B cell (primary cell): Measurements from ENCODE around the gene IDH3A. TPM values are rescaled to one million over a fixed set of nuclear protein-coding genes. Genes with fewer than 3 reads are reported as not detected.

Experiments used
- ATAC-seq: fragments of 200-7000 bp; cut with Tn5 transposase; one replicate; pipeline ENCODE4 v1.10.0; 2021; ENCODE audit warnings: low read depth, mild to moderate bottlenecking, moderate number of reproducible peaks, moderate library complexity
- CTCF ChIA-PET: fragments of 350-600 bp; sonication (Branson Sonifier 250); formaldehyde crosslinking; loops from one replicate; lab custom pipeline; 2021; ENCODE audit warnings: antibody characterized with exemption, inconsistent platforms; lab: Charles Lee
- POLR2A ChIA-PET: fragments of 350-600 bp; sonication (Branson Sonifier 250); formaldehyde crosslinking; loops from one replicate; lab custom pipeline; 2021; ENCODE audit warnings: antibody characterized with exemption; lab: Charles Lee
- DNase-seq: peaks from one replicate; pipeline ENCODE4 v3.0.0; 2013
- H2AFZ ChIP-seq: 2 replicates; pipeline ENCODE4 v1.6.1; 2012; ENCODE audit warnings: mild to moderate bottlenecking, low read depth, low read length; ENCODE audit not compliant: insufficient read depth, poor library complexity, severe bottlenecking
- H3K27ac ChIP-seq, 2 donors: 1 replicate in 1 of 2; 2 replicates in 1 of 2; pipeline ENCODE4 v1.5.1; 2012 to 2013; ENCODE audit warnings: low read length in 2 of 2, mild to moderate bottlenecking in 2 of 2, moderate library complexity in 1 of 2
- H3K27me3 ChIP-seq, 4 experiments: fragments of 200-600 bp in 1 of 4; sonication (generic) in 1 of 4; replicated peaks in 1 of 4; 1 replicate in 2 of 4; 2 replicates in 2 of 4; pipeline versions ENCODE4 v1.6.1 to v1.7.0; 2013 to 2016; ENCODE audit warnings: low read length in 3 of 4, mild to moderate bottlenecking in 2 of 4, mixed read lengths in 1 of 4, moderate library complexity in 1 of 4; ENCODE audit not compliant: insufficient read depth in 4 of 4, control insufficient read depth in 3 of 4; ENCODE audit errors: control extremely low read depth in 1 of 4
- H3K36me3 ChIP-seq, 2 experiments: replicated peaks in 1 of 2; 1 replicate in 1 of 2; 2 replicates in 1 of 2; pipeline versions ENCODE4 v1.6.1 to v1.7.1; 2013; ENCODE audit warnings: low read length in 1 of 2; ENCODE audit not compliant: insufficient read depth in 2 of 2, control insufficient read depth in 1 of 2; ENCODE audit errors: control extremely low read depth in 1 of 2, extremely low read depth in 1 of 2
- H3K4me1 ChIP-seq, 2 donors: fragments of 200-600 bp in 1 of 2; sonication (generic) in 1 of 2; 1 replicate in 1 of 2; 2 replicates in 1 of 2; pipeline versions ENCODE4 v1.5.1 to v1.6.1; 2013 to 2017; ENCODE audit warnings: low read length in 2 of 2; ENCODE audit not compliant: control insufficient read depth in 2 of 2, insufficient read depth in 2 of 2
- H3K4me2 ChIP-seq: replicated peaks from 2 replicates; pipeline ENCODE3; 2012; ENCODE audit warnings: mild to moderate bottlenecking, low read depth, low read length; ENCODE audit not compliant: poor library complexity, severe bottlenecking
- H3K4me3 ChIP-seq, 5 experiments: fragments of 200-600 bp in 1 of 5; sonication (generic) in 1 of 5; 1 replicate in 3 of 5; 2 replicates in 2 of 5; pipeline versions ENCODE4 v1.5.1 to v1.7.0; 2011 to 2016; ENCODE audit warnings: low read length in 4 of 5, mild to moderate bottlenecking in 4 of 5, low read depth in 2 of 5, control low read depth in 1 of 5, moderate library complexity in 1 of 5; ENCODE audit not compliant: insufficient read depth in 1 of 5; ENCODE audit errors: control extremely low read depth in 1 of 5, extremely low read depth in 1 of 5
- H3K79me2 ChIP-seq: fragments of 200-600 bp; sonication (generic); one replicate; pipeline ENCODE4 v1.6.0; 2016; ENCODE audit warnings: low read length; ENCODE audit not compliant: control insufficient read depth, insufficient read depth
- H3K9ac ChIP-seq: fragments of 200-600 bp; sonication (generic); 2 replicates; pipeline ENCODE4 v1.6.1; 2017; ENCODE audit warnings: mild to moderate bottlenecking, low read length, moderate library complexity
- H3K9me3 ChIP-seq, 3 donors: one replicate each; pipeline versions ENCODE4 v1.6.1 to v1.7.1; 2013; ENCODE audit warnings: low read length in 2 of 3; ENCODE audit not compliant: control insufficient read depth in 2 of 3, insufficient read depth in 1 of 3; ENCODE audit errors: control extremely low read depth in 1 of 3
- H4K20me1 ChIP-seq: 2 replicates; pipeline ENCODE4 v1.6.0; 2012; ENCODE audit warnings: mild to moderate bottlenecking, low read length; ENCODE audit not compliant: insufficient read depth, control insufficient read depth, poor library complexity, severe bottlenecking
- H3K27ac Mint-ChIP-seq: one replicate; pipeline ENCODE4 v1.8.0; 2021; ENCODE audit warnings: mixed read lengths
- H3K27me3 Mint-ChIP-seq: one replicate; pipeline ENCODE4 v1.8.0; 2021; ENCODE audit warnings: mixed read lengths
- H3K4me1 Mint-ChIP-seq: one replicate; pipeline ENCODE4 v1.8.0; 2021; ENCODE audit warnings: mixed read lengths
- H3K4me3 Mint-ChIP-seq: one replicate; pipeline ENCODE4 v1.8.0; 2021; ENCODE audit warnings: mixed read lengths
- H3K9me3 Mint-ChIP-seq: one replicate; pipeline ENCODE4 v1.8.0; 2022; ENCODE audit warnings: mixed read lengths; ENCODE audit not compliant: insufficient read depth
- CTCF ChIP-seq: fragments of 200-600 bp; IDR thresholded peaks from one replicate; pipeline ENCODE4 v1.8.0; 2022; ENCODE audit warnings: antibody characterized with exemption, mild to moderate bottlenecking
- EZH2 ChIP-seq: IDR thresholded peaks from 2 replicates; pipeline ENCODE4 v1.6.1; 2012; ENCODE audit warnings: borderline replicate concordance, low read depth, mild to moderate bottlenecking, moderate library complexity, low read length; ENCODE audit not compliant: insufficient read depth, poor library complexity, severe bottlenecking
- WGBS: methylation state at CpG from one replicate; pipeline ENCODE4 v1.1.5; 2013; ENCODE audit warnings: missing lambda C conversion rate; ENCODE audit not compliant: insufficient coverage; 5-methylcytosine and 5-hydroxymethylcytosine counted together
- intact Hi-C: fragments of 100-400 bp; cut with micrococcal nuclease; formaldehyde crosslinking; loops from one replicate; pipeline ENCODE4 v1.10.0; 2022
- polyA plus RNA-seq: library from polyadenylated mRNA; depleted of rRNA; stranded (reverse); fragments of >200 nt; gene quantifications from 2 replicates; pipeline ENCODE4 v1.2.3, GENCODE V29; 2012
- total RNA-seq, 2 donors: library from RNA; stranded (reverse); fragments of 120-200 nt in 1 of 2; gene quantifications; 1 replicate in 1 of 2; 2 replicates in 1 of 2; pipeline versions ENCODE4 v1.2.3 to v1.2.4, GENCODE V29; 2013 to 2022

IDH3A gene
- total and polyA plus RNA-seq, 2 donors (not counting 1 experiment from before 2014, with no cell fraction given), result 39.7 to 71.7 TPM

GRCh38 chr15:78201281-78202190, 52.4 kb downstream of the IDH3A start:
- no peaks in the 10 kb centered on the region for H3K9me3 Mint-ChIP-seq
- no peak overlapping the region for H3K9ac ChIP-seq
- H3K27me3 Mint-ChIP-seq, result peaks cover 10% of the 10 kb centered on the region
- intact Hi-C loops, result no loop called here
- no peaks in the 10 kb centered on the region for H3K36me3 ChIP-seq
- H2AFZ ChIP-seq, result no peak overlapping the region
- H3K27ac Mint-ChIP-seq, result no peak overlapping the region
- H3K4me3 ChIP-seq, result no peak overlapping the region
- DNase-seq (no peak), ATAC-seq (no peak)
- no peaks in the 10 kb centered on the region for H3K4me1 ChIP-seq
- WGBS, result 85% methylated on average over 8 of the region's 10 CpGs
- H3K27me3 ChIP-seq, result peaks cover 0 to 2% (median 0%) of the 10 kb centered on the region in 4 experiments
- no peaks in the 10 kb centered on the region for H4K20me1 ChIP-seq
- POLR2A ChIA-PET, result no interaction called here
- TF ChIP-seq CTCF (no peak), EZH2 (no peak)
- no peaks in the 10 kb centered on the region for H3K79me2 ChIP-seq
- no peaks in the 10 kb centered on the region for H3K9me3 ChIP-seq
- no peak overlapping the region for H3K27ac ChIP-seq
- no peak overlapping the region for H3K4me2 ChIP-seq
- no peaks in the 10 kb centered on the region for H3K4me1 Mint-ChIP-seq
- H3K4me3 Mint-ChIP-seq, result no peak overlapping the region
- CTCF ChIA-PET, result interaction anchor here (1.2 to 16.6 kb wide), 4 partner anchors 39 to 88 kb away, joined by 3 to 394 read pairs (median 6); partner anchors contain the start of gene CIB2
